NCI-H524 treated with DMSO at 0.1 percent for 48 hours (cell line): ENCODE data around the gene KLHL5.
"Not testable (repeated sequence)": the region's sequence is repeated elsewhere in the genome, so short reads cannot be mapped to it uniquely, and the experiment has no call there.

Experiments used
- DNase-seq: peaks from one replicate; lab custom pipeline; 2025; lab: John Stamatoyannopoulos, UW

The KLHL5 gene

GRCh38 chr4:39102297-39102696 is 40.3 kb downstream of the KLHL5 start:
- no peak for DNase-seq

DNA sequence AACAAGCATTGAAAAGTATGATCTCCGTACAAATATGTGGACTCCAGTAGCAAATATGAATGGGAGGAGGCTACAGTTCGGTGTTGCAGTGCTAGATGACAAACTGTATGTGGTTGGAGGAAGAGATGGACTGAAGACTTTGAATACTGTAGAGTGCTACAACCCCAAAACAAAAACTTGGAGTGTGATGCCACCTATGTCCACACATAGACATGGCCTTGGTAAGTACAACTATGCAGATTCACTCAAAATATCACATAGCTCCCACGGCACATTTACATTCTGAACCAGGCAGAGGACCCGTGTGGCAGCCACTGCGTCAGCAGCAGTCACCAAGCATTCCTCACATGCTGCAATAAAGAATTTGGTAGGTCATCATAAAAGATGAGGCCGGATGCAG is 41.3 kb downstream of the KLHL5 start:
- DNase-seq: no peak

GRCh38 chr4:39104255-39104654 is 42.2 kb downstream of the KLHL5 start:
- no peak for DNase-seq

DNA sequence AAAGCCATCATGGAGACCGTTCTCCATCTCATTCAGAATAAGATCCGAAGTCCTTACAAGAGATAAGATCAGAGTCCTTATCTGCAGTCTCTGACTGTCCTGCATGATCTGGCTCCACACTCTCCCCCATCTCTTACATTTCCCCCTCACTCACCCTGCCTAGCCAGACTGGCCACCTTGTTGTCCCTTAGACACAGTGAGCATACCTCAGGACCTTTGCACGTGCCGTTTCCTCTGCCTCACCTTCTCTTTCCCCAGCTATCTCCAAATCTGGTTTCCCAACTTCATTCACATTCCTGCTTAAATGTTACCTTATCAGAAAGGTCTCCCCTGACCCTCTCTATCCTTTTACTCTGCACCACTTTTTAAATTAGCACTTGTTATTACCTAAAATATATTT is 44.0 kb downstream of the KLHL5 start:
- no peak for DNase-seq

DNA sequence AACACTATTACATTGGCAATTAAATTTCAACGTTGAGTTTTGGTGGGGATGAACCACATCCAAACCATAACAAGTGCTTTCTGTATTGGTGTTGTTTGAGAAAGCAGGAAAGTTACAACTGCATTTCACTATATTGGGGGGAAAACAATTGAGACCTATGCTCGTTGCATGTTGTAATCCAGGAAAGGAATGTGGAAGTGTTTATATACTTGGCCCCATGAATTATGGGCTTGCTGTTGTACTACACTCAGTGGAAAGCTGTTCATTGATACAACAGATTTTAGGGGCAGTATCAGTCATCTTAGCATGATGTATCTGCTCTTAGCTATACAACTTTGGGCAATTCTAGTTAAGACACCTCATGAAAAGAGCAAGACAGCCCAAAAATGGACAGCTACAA is 52.4 kb downstream of the KLHL5 start:
- DNase-seq: no peak

- DNase-seq: no peak
Measured at GRCh38 chr4:39118034-39118658, 56.1 kb downstream of the KLHL5 start.

GRCh38 chr4:39120418-39120817 is 58.4 kb downstream of the KLHL5 start:
- no peak for DNase-seq

- DNase-seq: no peak
Measured at GRCh38 chr4:39124885-39125599, 63.0 kb downstream of the KLHL5 start.

GRCh38 chr4:39125600-39125985 is 63.6 kb downstream of the KLHL5 start:
- no peak for DNase-seq

DNA sequence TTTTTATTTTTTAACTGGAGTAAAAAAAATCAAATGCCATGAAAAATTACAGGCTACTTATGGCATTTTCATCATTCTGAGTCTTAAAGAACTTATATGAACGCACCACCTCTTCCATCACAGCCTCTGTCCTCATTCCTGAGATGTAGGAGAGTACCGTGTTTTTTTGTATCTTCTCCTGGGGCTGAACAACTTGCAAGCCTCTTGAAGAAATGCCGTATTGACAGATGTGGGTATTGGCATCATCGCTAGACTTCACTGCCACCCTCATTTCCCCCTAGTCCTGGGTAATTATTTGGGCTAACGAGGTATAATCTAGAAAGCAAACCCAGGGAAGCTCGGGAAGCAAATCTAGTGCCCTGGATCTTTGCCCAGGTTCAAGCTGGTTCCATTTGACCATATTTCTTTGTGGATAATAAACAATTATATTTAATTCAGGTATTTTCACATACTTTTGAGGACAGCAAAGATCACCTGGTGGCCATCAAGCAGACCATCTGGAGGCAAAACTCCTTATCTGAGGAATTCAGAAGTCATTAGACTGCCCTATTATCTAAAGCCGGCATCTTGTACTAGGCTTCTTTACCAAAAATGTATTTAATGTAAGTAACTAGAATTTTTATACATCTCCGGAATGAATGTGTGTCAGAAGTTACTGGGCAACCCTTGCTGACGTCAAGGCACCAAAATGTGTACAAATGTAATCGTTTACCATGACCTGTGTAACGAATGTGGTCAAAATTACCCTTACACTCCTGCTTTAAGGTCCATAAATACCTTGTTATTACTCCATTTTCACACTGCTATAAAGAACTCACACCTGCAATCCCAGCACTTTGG is 64.4 kb downstream of the KLHL5 start:
- no peak for DNase-seq

- DNase-seq: no peak
Measured at GRCh38 chr4:39133623-39134022, 71.6 kb downstream of the KLHL5 start.

DNA sequence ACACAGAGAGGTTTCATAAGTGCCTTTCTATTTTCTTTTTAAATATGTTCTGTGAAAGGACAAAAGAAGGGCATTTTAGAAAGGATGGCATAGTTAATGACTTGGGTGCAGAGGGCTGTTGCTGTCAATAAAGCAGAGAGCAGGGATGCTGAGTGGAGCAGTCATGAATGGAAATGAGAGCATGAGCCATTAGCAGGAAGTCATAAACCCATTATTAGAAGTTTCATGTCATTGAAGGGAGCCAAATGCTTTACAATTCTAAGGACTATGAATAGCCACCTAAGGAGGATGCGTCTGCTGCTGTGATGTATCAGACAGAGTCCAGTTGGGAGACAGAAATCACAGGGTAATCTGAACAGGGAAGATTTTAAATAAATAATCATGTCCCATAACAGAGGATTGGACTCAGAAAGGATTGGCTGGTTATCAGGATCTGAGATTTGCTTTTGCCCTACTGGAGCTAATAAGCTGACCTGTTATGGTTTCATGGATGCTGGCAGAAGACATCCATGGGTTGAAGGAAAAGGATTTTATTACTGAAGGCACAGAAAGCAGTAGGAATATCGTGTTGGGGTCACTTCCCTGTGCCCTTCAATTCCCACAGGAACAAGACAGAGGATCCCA is 72.8 kb downstream of the KLHL5 start:
- no peak for DNase-seq

- not testable (repeated sequence) for DNase-seq
Measured at GRCh38 chr4:39138227-39138626, 76.2 kb downstream of the KLHL5 start.

GRCh38 chr4:39146211-39146610 is 84.2 kb downstream of the KLHL5 start:
- DNase-seq: no peak

GRCh38 chr4:39154009-39154408 is 92.0 kb downstream of the KLHL5 start:
- no peak for DNase-seq

- DNase-seq: no peak
Measured at GRCh38 chr4:39157520-39157919, 95.5 kb downstream of the KLHL5 start.

GRCh38 chr4:39166177-39166576 is 104.1 kb downstream of the KLHL5 start:
- DNase-seq: no peak

GRCh38 chr4:39166669-39167068 is 104.6 kb downstream of the KLHL5 start:
- DNase-seq: no peak

GRCh38 chr4:39169426-39169825 is 107.4 kb downstream of the KLHL5 start:
- DNase-seq: no peak

GRCh38 chr4:39170301-39170700 is 108.3 kb downstream of the KLHL5 start:
- no peak for DNase-seq
